ENCODE measurements around the gene EBF3. TPM values are rescaled to one million over a fixed set of nuclear protein-coding genes. Genes with fewer than 3 reads are reported as not detected.
A peak's percentile ranks its signal among the peaks of the same experiment; 100 is the strongest.

EBF3 gene
- total RNA-seq, 1 experiment from 2014 or later = 56.2 TPM

DNA sequence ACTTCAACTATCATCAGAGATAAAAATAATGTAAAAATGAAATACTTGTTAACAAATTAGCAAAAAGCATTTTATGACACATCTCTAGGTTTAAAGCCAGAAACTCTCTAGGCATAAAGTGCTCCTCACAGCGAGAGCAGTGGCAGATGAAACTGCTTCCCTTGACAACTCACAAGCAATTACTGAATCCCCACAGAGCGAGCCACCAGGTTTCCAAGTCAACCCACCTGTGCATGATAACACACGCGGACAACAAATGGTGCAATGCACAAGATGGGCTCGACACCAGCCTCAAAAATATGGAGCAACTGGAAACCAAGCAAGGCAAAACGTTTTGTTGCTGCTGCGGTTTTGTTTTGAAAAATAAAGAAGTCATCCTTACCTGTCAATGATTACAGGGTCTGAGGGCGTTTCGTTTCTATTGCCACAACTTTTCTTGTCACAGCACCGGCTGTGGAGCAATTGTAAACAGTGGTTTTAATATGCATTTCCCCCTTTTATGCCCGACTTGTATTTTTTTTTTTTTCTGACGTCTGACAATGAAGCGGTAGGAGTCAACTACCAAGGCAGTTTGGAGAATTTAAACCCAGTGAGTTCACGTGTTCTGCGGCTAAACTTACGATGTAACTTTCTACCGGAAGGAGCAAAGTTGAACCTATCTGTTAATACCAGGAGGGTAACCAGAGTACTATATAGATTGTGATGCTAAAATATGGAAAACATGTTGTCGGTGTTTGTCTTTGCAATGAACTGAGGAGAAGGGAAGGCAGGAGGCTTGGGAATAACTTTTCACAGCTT, 7.0 kb downstream of the EBF3 start:
- Histone ChIP-seq H3K4me3 (ENCODE audit: low read depth, low read length, poor library complexity, severe bottlenecking) (no peak overlapping the region), H3K9me3 (ENCODE audit: low read depth, low read length, poor library complexity, severe bottlenecking) (no peaks in the 10 kb centered on the region), H3K27ac (ENCODE audit: low read depth, low read length, poor library complexity, severe bottlenecking) (peak overlapping the region; percentile 3), H3K36me3 (ENCODE audit: insufficient read depth, low read length, poor library complexity, severe bottlenecking) (peaks cover 45% of the 10 kb centered on the region), H3K27me3 (replicated peaks; ENCODE audit: insufficient read depth, low read depth, low read length, poor library complexity) (no peaks in the 10 kb centered on the region), H3K4me1 (ENCODE audit: insufficient read depth, low read length, poor library complexity, severe bottlenecking) (peaks cover 81% of the 10 kb centered on the region)
- no TSS peak for BruUV-seq (replicated peaks)
- ChIA-PET CTCF (interaction anchor here (1.2 to 1.6 kb wide), 2 partner anchors 68 to 103 kb away, joined by 3 to 5 read pairs; no protein-coding TSS in a partner anchor), POLR2A (ENCODE audit: low non-redundant PET) (no interaction called here)
- intact Hi-C loops (cut with micrococcal nuclease; ENCODE audit: unreplicated experiment) = no loop called here
- DNase-seq (ENCODE audit: low spot score) = no peak
- TF ChIP-seq, protein P1, sequence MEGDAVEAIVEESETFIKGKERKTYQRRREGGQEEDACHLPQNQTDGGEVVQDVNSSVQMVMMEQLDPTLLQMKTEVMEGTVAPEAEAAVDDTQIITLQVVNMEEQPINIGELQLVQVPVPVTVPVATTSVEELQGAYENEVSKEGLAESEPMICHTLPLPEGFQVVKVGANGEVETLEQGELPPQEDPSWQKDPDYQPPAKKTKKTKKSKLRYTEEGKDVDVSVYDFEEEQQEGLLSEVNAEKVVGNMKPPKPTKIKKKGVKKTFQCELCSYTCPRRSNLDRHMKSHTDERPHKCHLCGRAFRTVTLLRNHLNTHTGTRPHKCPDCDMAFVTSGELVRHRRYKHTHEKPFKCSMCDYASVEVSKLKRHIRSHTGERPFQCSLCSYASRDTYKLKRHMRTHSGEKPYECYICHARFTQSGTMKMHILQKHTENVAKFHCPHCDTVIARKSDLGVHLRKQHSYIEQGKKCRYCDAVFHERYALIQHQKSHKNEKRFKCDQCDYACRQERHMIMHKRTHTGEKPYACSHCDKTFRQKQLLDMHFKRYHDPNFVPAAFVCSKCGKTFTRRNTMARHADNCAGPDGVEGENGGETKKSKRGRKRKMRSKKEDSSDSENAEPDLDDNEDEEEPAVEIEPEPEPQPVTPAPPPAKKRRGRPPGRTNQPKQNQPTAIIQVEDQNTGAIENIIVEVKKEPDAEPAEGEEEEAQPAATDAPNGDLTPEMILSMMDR (conservative IDR thresholded peaks at IDR 0.05; ENCODE audit: low read depth, low read length) = no peak
- TF ChIP-seq EZH2 (IDR thresholded peaks at IDR 0.05; ENCODE audit: borderline replicate concordance, low read depth, low read length, poor library complexity, severe bottlenecking) = no peak

GRCh38 chr10:129956286-129956670, 7.8 kb downstream of the EBF3 start:
- TSS peak; percentile 0 for BruUV-seq (replicated peaks)
- H3K4me1 ChIP-seq (ENCODE audit: insufficient read depth, low read length, poor library complexity, severe bottlenecking) = peaks cover 85% of the 10 kb centered on the region
- H3K4me3 ChIP-seq (ENCODE audit: low read depth, low read length, poor library complexity, severe bottlenecking) = no peak overlapping the region
- H3K9me3 ChIP-seq (ENCODE audit: low read depth, low read length, poor library complexity, severe bottlenecking) = no peaks in the 10 kb centered on the region
- H3K27me3 ChIP-seq (replicated peaks; ENCODE audit: insufficient read depth, low read depth, low read length, poor library complexity) = no peaks in the 10 kb centered on the region
- peak overlapping the region; percentile 1 for H3K27ac ChIP-seq (ENCODE audit: low read depth, low read length, poor library complexity, severe bottlenecking)
- H3K36me3 ChIP-seq (ENCODE audit: insufficient read depth, low read length, poor library complexity, severe bottlenecking) = peaks cover 44% of the 10 kb centered on the region
- intact Hi-C loops (cut with micrococcal nuclease; ENCODE audit: unreplicated experiment) = no loop called here
- POLR2A ChIA-PET (ENCODE audit: low non-redundant PET) = no interaction called here
- no peak for DNase-seq (ENCODE audit: low spot score)
- CTCF ChIA-PET = interaction anchor here (0.5 kb wide), 1 partner anchor 1830 kb away, joined by 5 read pairs; no protein-coding TSS in a partner anchor
- TF ChIP-seq, protein P1 (conservative IDR thresholded peaks at IDR 0.05; ENCODE audit: low read depth, low read length) = no peak
- TF ChIP-seq EZH2 (IDR thresholded peaks at IDR 0.05; ENCODE audit: borderline replicate concordance, low read depth, low read length, poor library complexity, severe bottlenecking) = no peak

- Histone ChIP-seq H3K27me3 (replicated peaks; ENCODE audit: insufficient read depth, low read depth, low read length, poor library complexity) (no peaks in the 10 kb centered on the region), H3K27ac (ENCODE audit: low read depth, low read length, poor library complexity, severe bottlenecking) (peak overlapping the region; percentile 1), H3K4me1 (ENCODE audit: insufficient read depth, low read length, poor library complexity, severe bottlenecking) (peaks cover 90% of the 10 kb centered on the region), H3K36me3 (ENCODE audit: insufficient read depth, low read length, poor library complexity, severe bottlenecking) (peaks cover 39% of the 10 kb centered on the region), H3K4me3 (ENCODE audit: low read depth, low read length, poor library complexity, severe bottlenecking) (no peak overlapping the region), H3K9me3 (ENCODE audit: low read depth, low read length, poor library complexity, severe bottlenecking) (no peaks in the 10 kb centered on the region)
- no peak for TF ChIP-seq EZH2 (IDR thresholded peaks at IDR 0.05; ENCODE audit: borderline replicate concordance, low read depth, low read length, poor library complexity, severe bottlenecking)
- TF ChIP-seq, protein P1 (conservative IDR thresholded peaks at IDR 0.05; ENCODE audit: low read depth, low read length) = no peak
- intact Hi-C loops (cut with micrococcal nuclease; ENCODE audit: unreplicated experiment) = no loop called here
- CTCF ChIA-PET = interaction anchor here (0.5 kb wide), 1 partner anchor 1829 kb away, joined by 5 read pairs; no protein-coding TSS in a partner anchor
- no peak for DNase-seq (ENCODE audit: low spot score)
- POLR2A ChIA-PET (ENCODE audit: low non-redundant PET) = no interaction called here
- no TSS peak for BruUV-seq (replicated peaks)
Observed at GRCh38 chr10:129955601-129956285, 8.3 kb downstream of the EBF3 start.

Measured in A673 (cell line).